Liver (tissue), 3 donors: Measurements from ENCODE around the gene SMYD3.

ENCODE experiments used
- JUND ChIP-seq, 2 donors: IDR thresholded peaks; 2 replicates each; pipeline ENCODE4 v1.6.1; 2016; ENCODE audit warnings: antibody characterized with exemption in 2 of 2
- RAD21 ChIP-seq, 2 donors: IDR thresholded peaks; 2 replicates each; pipeline ENCODE4 v1.6.1; 2016; ENCODE audit warnings: antibody characterized with exemption in 2 of 2, mild to moderate bottlenecking in 2 of 2
- TF ChIP-seq, protein P1 (sequence below): fragments of 150-350 bp; IDR thresholded peaks from 2 replicates; pipeline ENCODE4 v1.5.1; 2017; ENCODE audit warnings: improper control_type of control experiment, low read depth, low read length; ENCODE audit not compliant: missing input control
- TF ChIP-seq, protein P2 (sequence below): IDR thresholded peaks from 2 replicates; pipeline ENCODE4 v1.6.1; 2016; ENCODE audit warnings: antibody characterized with exemption
- donor health status: healthy.
- donor health status: healthy.

DNA sequence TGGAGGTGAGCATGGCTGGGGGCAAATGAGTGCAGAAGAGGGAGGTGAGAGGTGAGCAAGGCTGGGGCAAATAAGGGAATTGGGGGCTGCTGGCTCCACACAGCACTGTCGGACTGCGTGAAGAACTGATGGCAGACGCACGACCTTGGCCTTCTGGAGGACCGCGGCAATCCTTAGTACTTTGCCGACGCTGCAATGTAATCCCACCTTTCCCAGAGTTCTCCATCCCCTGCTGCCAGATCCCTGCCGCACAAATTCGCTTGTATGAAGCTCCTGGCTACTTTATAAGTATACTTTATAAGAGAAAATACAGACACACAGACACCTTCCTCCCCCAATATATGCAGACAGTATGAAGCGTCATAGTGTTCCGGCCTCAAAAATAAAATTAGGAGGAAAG, 472.4 kb downstream of the SMYD3 start:
- TF ChIP-seq JUND (IDR thresholded peaks at IDR 0.05) = no peak
- TF ChIP-seq, protein P1, sequence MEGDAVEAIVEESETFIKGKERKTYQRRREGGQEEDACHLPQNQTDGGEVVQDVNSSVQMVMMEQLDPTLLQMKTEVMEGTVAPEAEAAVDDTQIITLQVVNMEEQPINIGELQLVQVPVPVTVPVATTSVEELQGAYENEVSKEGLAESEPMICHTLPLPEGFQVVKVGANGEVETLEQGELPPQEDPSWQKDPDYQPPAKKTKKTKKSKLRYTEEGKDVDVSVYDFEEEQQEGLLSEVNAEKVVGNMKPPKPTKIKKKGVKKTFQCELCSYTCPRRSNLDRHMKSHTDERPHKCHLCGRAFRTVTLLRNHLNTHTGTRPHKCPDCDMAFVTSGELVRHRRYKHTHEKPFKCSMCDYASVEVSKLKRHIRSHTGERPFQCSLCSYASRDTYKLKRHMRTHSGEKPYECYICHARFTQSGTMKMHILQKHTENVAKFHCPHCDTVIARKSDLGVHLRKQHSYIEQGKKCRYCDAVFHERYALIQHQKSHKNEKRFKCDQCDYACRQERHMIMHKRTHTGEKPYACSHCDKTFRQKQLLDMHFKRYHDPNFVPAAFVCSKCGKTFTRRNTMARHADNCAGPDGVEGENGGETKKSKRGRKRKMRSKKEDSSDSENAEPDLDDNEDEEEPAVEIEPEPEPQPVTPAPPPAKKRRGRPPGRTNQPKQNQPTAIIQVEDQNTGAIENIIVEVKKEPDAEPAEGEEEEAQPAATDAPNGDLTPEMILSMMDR = no peak
- no peak for TF ChIP-seq RAD21 (IDR thresholded peaks at IDR 0.05)
- TF ChIP-seq, protein P2, sequence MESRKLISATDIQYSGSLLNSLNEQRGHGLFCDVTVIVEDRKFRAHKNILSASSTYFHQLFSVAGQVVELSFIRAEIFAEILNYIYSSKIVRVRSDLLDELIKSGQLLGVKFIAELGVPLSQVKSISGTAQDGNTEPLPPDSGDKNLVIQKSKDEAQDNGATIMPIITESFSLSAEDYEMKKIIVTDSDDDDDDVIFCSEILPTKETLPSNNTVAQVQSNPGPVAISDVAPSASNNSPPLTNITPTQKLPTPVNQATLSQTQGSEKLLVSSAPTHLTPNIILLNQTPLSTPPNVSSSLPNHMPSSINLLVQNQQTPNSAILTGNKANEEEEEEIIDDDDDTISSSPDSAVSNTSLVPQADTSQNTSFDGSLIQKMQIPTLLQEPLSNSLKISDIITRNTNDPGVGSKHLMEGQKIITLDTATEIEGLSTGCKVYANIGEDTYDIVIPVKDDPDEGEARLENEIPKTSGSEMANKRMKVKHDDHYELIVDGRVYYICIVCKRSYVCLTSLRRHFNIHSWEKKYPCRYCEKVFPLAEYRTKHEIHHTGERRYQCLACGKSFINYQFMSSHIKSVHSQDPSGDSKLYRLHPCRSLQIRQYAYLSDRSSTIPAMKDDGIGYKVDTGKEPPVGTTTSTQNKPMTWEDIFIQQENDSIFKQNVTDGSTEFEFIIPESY = no peak
